HL-60 (cell line): ENCODE results near the gene NEDD8.
"Not testable (repeated sequence)": the region's sequence is repeated elsewhere in the genome, so short reads cannot be mapped to it uniquely, and the experiment has no call there.

Source experiments
- DNase-seq, 2 experiments: peaks; one replicate each; pipeline ENCODE4 v3.0.0-alpha.2; 2010 to 2020; ENCODE audit warnings: low read depth in 1 of 2, low spot score in 1 of 2
- H3K27ac ChIP-seq: fragments of 250-450 bp; sonication (Bioruptor Pico); replicated peaks from 2 replicates; pipeline ENCODE4 v1.5.1; 2020; ENCODE audit warnings: mild to moderate bottlenecking, moderate library complexity
- H3K27me3 ChIP-seq: fragments of 250-450 bp; sonication (Bioruptor Pico); 2 replicates; pipeline ENCODE4 v1.5.1; 2021; ENCODE audit warnings: mild to moderate bottlenecking, moderate library complexity; ENCODE audit not compliant: insufficient read depth, poor library complexity, severe bottlenecking
- H3K4me3 ChIP-seq: replicated peaks from 2 replicates; pipeline ENCODE4 v1.5.1; 2011; ENCODE audit warnings: mild to moderate bottlenecking, control low read depth, low read length; ENCODE audit not compliant: insufficient read depth
- GABPA ChIP-seq: IDR thresholded peaks from 2 replicates; pipeline ENCODE4 v1.6.1; 2012; ENCODE audit warnings: low read depth
- POLR2AphosphoS5 ChIP-seq: IDR thresholded peaks from 2 replicates; pipeline ENCODE4 v1.6.1; 2012; ENCODE audit warnings: low read depth
- SPI1 ChIP-seq: IDR thresholded peaks from 2 replicates; pipeline ENCODE4 v1.6.1; 2012; ENCODE audit warnings: low read depth, mild to moderate bottlenecking, borderline replicate concordance
- TF ChIP-seq, protein P1 (sequence below): IDR thresholded peaks from 2 replicates; pipeline ENCODE4 v1.6.1; 2012; ENCODE audit warnings: low read depth; ENCODE audit not compliant: insufficient replicate concordance
- TF ChIP-seq, protein P2 (sequence below): IDR thresholded peaks from one replicate; pipeline ENCODE4 v1.5.1; 2011; ENCODE audit warnings: low read length, control low read depth, inconsistent platforms; ENCODE audit not compliant: insufficient read depth

NEDD8 gene

DNA sequence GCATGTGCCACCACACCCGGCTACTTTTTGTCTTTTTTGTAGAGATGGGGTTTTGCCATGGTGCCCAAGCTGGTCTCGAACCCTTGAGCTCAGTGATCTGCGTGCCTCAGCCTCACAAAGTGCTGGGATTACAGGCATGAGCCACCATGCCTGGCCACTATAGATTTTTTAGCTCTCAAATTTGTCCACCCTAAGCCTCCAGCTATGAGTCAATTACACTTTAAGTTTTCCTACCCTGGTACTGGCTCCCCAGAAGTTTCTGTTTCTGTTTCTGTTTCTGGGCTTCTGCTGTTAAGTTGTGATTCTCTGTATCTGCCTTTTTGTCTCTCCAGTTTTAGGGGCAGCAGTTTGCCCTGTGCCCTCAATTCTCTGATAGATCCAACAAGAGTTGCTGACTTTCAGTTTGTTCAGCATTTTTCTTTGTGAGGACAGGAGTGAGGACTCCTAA is 14.6 kb upstream of the NEDD8 start:
- Histone ChIP-seq H3K27ac (no peak overlapping the region), H3K27me3 (no peaks in the 10 kb centered on the region), H3K4me3 (no peak overlapping the region)
- TF ChIP-seq, protein P1, sequence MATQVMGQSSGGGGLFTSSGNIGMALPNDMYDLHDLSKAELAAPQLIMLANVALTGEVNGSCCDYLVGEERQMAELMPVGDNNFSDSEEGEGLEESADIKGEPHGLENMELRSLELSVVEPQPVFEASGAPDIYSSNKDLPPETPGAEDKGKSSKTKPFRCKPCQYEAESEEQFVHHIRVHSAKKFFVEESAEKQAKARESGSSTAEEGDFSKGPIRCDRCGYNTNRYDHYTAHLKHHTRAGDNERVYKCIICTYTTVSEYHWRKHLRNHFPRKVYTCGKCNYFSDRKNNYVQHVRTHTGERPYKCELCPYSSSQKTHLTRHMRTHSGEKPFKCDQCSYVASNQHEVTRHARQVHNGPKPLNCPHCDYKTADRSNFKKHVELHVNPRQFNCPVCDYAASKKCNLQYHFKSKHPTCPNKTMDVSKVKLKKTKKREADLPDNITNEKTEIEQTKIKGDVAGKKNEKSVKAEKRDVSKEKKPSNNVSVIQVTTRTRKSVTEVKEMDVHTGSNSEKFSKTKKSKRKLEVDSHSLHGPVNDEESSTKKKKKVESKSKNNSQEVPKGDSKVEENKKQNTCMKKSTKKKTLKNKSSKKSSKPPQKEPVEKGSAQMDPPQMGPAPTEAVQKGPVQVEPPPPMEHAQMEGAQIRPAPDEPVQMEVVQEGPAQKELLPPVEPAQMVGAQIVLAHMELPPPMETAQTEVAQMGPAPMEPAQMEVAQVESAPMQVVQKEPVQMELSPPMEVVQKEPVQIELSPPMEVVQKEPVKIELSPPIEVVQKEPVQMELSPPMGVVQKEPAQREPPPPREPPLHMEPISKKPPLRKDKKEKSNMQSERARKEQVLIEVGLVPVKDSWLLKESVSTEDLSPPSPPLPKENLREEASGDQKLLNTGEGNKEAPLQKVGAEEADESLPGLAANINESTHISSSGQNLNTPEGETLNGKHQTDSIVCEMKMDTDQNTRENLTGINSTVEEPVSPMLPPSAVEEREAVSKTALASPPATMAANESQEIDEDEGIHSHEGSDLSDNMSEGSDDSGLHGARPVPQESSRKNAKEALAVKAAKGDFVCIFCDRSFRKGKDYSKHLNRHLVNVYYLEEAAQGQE: no peak
- no peak for TF ChIP-seq GABPA
- TF ChIP-seq, protein P2, sequence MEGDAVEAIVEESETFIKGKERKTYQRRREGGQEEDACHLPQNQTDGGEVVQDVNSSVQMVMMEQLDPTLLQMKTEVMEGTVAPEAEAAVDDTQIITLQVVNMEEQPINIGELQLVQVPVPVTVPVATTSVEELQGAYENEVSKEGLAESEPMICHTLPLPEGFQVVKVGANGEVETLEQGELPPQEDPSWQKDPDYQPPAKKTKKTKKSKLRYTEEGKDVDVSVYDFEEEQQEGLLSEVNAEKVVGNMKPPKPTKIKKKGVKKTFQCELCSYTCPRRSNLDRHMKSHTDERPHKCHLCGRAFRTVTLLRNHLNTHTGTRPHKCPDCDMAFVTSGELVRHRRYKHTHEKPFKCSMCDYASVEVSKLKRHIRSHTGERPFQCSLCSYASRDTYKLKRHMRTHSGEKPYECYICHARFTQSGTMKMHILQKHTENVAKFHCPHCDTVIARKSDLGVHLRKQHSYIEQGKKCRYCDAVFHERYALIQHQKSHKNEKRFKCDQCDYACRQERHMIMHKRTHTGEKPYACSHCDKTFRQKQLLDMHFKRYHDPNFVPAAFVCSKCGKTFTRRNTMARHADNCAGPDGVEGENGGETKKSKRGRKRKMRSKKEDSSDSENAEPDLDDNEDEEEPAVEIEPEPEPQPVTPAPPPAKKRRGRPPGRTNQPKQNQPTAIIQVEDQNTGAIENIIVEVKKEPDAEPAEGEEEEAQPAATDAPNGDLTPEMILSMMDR: no peak
- no peak for TF ChIP-seq SPI1
- TF ChIP-seq POLR2AphosphoS5: no peak
- no peak for DNase-seq

DNA sequence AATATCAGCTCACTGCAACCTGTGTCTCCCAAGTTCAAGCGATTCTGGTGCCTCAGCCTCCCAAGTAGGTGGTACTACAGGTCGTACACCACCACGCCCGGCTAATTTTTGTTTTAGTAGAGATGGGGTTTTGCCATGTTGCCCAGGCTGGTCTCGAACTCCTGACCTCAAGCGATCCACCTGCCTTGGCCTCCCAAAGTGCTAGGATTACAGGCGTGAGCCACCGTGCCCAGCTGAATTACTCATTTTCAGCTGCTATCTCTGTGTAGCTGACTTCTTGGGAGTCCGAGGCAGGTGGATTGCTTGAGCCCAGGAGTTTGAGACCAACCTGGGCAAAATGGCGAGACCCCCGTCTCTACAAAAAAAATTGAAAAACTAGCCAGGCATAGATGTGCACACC is 13.2 kb upstream of the NEDD8 start:
- H3K27ac ChIP-seq, H3K4me3 ChIP-seq, DNase-seq, H3K27me3 ChIP-seq: not testable (repeated sequence)

DNA sequence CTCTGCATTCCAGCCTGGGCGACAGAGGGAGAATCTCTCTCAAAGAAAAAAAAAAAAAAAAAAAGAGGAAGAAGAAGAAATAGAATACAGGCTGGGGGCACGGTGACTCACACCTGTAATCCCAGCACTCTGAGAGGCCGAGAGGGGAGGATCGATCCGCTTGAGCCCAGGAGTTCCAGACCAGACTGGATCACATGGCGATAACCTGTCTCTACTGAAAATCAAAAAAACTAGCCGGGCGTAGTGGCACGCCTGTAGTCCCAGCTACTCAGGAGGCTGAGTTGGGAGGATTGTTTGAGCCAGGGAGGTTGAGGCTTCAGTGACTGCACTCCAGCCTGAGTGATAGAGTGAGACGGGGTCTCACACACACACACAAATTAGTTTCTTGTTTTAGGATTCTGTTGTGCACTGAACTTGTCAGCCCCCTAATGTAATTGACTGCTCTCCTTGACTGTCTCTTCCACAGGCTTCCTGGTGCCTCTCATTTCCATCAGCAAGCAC is 11.2 kb upstream of the NEDD8 start:
- Histone ChIP-seq H3K27ac (peak overlapping the region; percentile 97), H3K27me3 (no peaks in the 10 kb centered on the region), H3K4me3 (peak overlapping the region; percentile 49)
- DNase-seq: peak in 1 of 2 experiments; percentile 38
- TF ChIP-seq, protein P2: no peak
- TF ChIP-seq SPI1: peak; percentile 18; the same call in 1 of the 2 replicates
- no peak for TF ChIP-seq GABPA

DNA sequence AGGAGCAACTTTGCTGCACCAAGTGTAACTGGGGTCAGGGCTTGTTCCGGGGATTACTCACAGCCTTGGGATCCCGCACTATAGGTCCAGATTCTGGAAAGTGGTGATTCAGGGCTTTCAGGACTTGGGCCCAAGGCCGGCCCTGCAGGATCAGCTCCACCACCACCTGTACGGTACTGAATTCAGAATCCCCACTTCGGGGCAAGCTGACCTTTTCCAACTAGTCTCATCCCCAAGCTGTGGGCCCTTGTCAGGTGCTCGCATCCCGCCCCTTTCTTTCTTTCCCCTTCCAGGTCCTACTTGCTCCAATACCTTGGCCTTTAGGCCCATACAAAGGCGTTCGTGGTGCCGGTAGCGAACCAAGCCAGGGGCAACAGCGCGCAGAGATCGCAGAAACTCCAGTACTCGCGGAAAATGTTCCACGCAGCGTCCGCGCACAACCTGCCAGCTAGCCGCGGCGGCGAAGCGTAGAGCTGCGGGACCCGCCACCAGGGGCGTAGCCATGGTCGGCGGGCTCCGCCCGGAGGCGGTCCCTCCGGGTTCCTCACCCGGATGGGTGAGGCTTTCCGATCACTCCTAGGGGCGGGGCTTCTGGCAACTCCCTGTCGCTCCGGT is 9.8 kb upstream of the NEDD8 start:
- H3K4me3 ChIP-seq: peak overlapping the region; percentile 49
- DNase-seq: peak; percentile 22 to 95
- TF ChIP-seq POLR2AphosphoS5: no peak
- TF ChIP-seq SPI1: no peak
- TF ChIP-seq, protein P2: no peak
- TF ChIP-seq, protein P1: no peak
- TF ChIP-seq GABPA: no peak
- peak overlapping the region; percentile 97 for H3K27ac ChIP-seq
- no peaks in the 10 kb centered on the region for H3K27me3 ChIP-seq
